Coronary artery (tissue), 2 donors: ENCODE measurements around the gene TBC1D9.

Experiments
- DNase-seq: peaks from one replicate; pipeline ENCODE4 v3.0.0-alpha.2; 2017; ENCODE audit warnings: low spot score
- H3K27ac ChIP-seq, 2 donors: fragments of 200-600 bp; sonication (generic); one replicate each; pipeline ENCODE4 v1.5.1; 2016 to 2019
- H3K4me3 ChIP-seq: fragments of 200-600 bp; sonication (generic); 2 replicates; pipeline ENCODE4 v1.5.1; 2016; ENCODE audit warnings: mild to moderate bottlenecking, moderate library complexity
- CTCF ChIP-seq: fragments of 200-600 bp; sonication (generic); IDR thresholded peaks from one replicate; pipeline ENCODE4 v1.5.1; 2019; ENCODE audit warnings: antibody characterized with exemption

The TBC1D9 gene

GRCh38 chr4:140630246-140630645 is 125.9 kb downstream of the TBC1D9 start:
- Histone ChIP-seq H3K4me3 (no peak overlapping the region), H3K27ac (no peak overlapping the region)
- TF ChIP-seq CTCF, result no peak
- DNase-seq, result no peak

- Histone ChIP-seq H3K4me3 (no peak overlapping the region), H3K27ac (no peak overlapping the region)
- TF ChIP-seq CTCF, result no peak
- no peak for DNase-seq
Observed at GRCh38 chr4:140628016-140628415, 128.2 kb downstream of the TBC1D9 start.

- H3K27ac ChIP-seq, result no peak overlapping the region
- no peak overlapping the region for H3K4me3 ChIP-seq
- TF ChIP-seq CTCF, result no peak
- DNase-seq, result no peak
Observed at GRCh38 chr4:140626661-140627376, 129.4 kb downstream of the TBC1D9 start.

GRCh38 chr4:140622333-140622958 is 133.7 kb downstream of the TBC1D9 start:
- Histone ChIP-seq H3K27ac (no peak overlapping the region), H3K4me3 (no peak overlapping the region)
- no peak for TF ChIP-seq CTCF
- no peak for DNase-seq

- no peak overlapping the region for H3K27ac ChIP-seq
- TF ChIP-seq CTCF, result no peak
- DNase-seq, result no peak
Observed at GRCh38 chr4:140621161-140621560, 135.0 kb downstream of the TBC1D9 start.

GRCh38 chr4:140617499-140618248 is 138.5 kb downstream of the TBC1D9 start:
- DNase-seq, result no peak
- Histone ChIP-seq H3K4me3 (no peak overlapping the region), H3K27ac (no peak overlapping the region)
- TF ChIP-seq CTCF, result no peak

More at GRCh38 chr4:140621161-140621560, 135.0 kb downstream of the TBC1D9 start:
- no peak overlapping the region for H3K4me3 ChIP-seq
